HepG2 (cell line): ENCODE data around the gene ABHD1. TPM values are rescaled to one million over a fixed set of nuclear protein-coding genes. Genes with fewer than 3 reads are reported as not detected.

Experiments
- ATAC-seq: fragments of 200-7000 bp; cut with Tn5 transposase; 3 replicates; pipeline ENCODE4 v1.9.1; 2020; ENCODE audit warnings: mild to moderate bottlenecking, moderate library complexity
- BruUV-seq: library from RNA; stranded (reverse); fragments of 400-500 nt; replicated peaks from 2 replicates; lab custom pipeline; 2021; lab: Mats Ljungman, UMichigan
- CTCF ChIA-PET: fragments of 300-600 bp; formaldehyde crosslinking; extraction: SDS; loops from one replicate; lab custom pipeline; 2021; ENCODE audit warnings: low total read pairs, inconsistent platforms, low intra/inter-chr PET ratio; lab: Yijun Ruan, JAX
- POLR2A ChIA-PET: fragments of 350-600 bp; sonication (Branson Sonifier 250); formaldehyde crosslinking; loops from one replicate; lab custom pipeline; 2020; ENCODE audit warnings: antibody characterized with exemption, inconsistent platforms; lab: Yijun Ruan, JAX
- DNase-seq: peaks from one replicate; pipeline ENCODE4 v3.0.0-alpha.2; 2015; ENCODE audit warnings: low spot score
- FAIRE-seq: peaks from 3 replicates; lab custom pipeline; 2011; peaks lifted over from hg19 to GRCh38; lab: Jason Lieb, UNC
- H2AFZ ChIP-seq: one replicate; pipeline ENCODE4 v1.6.1; 2011; ENCODE audit warnings: low read length, inconsistent platforms
- H3K27ac ChIP-seq: fragments of 300-600 bp; 3 replicates; pipeline ENCODE4 v1.8.0; 2011; ENCODE audit warnings: mixed run types, mild to moderate bottlenecking, mixed read lengths, low read length, inconsistent platforms; ENCODE audit not compliant: insufficient read depth; ENCODE audit errors: extremely low read length
- H3K27me3 ChIP-seq, 2 experiments: fragments of 200-600 bp in 1 of 2; 2 replicates in 1 of 2; 3 replicates in 1 of 2; pipeline versions ENCODE4 v1.6.0 to v1.8.0; 2011; ENCODE audit warnings: low read length in 2 of 2, mild to moderate bottlenecking in 2 of 2, moderate library complexity in 2 of 2, inconsistent platforms in 1 of 2; ENCODE audit not compliant: insufficient read depth in 2 of 2, control insufficient read depth in 1 of 2
- H3K36me3 ChIP-seq, 2 experiments: fragments of 200-600 bp in 1 of 2; replicated peaks in 1 of 2; 2 replicates in 1 of 2; 3 replicates in 1 of 2; pipeline versions ENCODE4 v1.5.1 to v1.8.0; 2011; ENCODE audit warnings: low read length in 2 of 2, inconsistent platforms in 1 of 2; ENCODE audit not compliant: insufficient read depth in 2 of 2, control insufficient read depth in 1 of 2
- H3K4me1 ChIP-seq: 2 replicates; pipeline ENCODE4 v1.5.1; 2012; ENCODE audit warnings: low read length, inconsistent platforms; ENCODE audit not compliant: insufficient read depth
- H3K4me2 ChIP-seq: 2 replicates; pipeline ENCODE4 v1.6.0; 2011; ENCODE audit warnings: low read depth, low read length, inconsistent platforms
- H3K4me3 ChIP-seq, 3 experiments: fragments of 200-600 bp in 1 of 3; sonication (generic), shearing (Covaris generic) in 1 of 3; replicated peaks in 1 of 3; 2 replicates each; pipeline ENCODE4 v1.5.1; 2011 to 2016; ENCODE audit warnings: low read length in 3 of 3, inconsistent platforms in 2 of 3, low read depth in 2 of 3, mild to moderate bottlenecking in 2 of 3, control low read depth in 1 of 3, mixed read lengths in 1 of 3; ENCODE audit not compliant: insufficient read depth in 1 of 3
- H3K79me2 ChIP-seq: one replicate; pipeline ENCODE4 v1.6.1; 2011; ENCODE audit warnings: low read length, inconsistent platforms; ENCODE audit not compliant: insufficient read depth
- H3K9ac ChIP-seq: 2 replicates; pipeline ENCODE4 v1.6.0; 2011; ENCODE audit warnings: mild to moderate bottlenecking, low read depth, low read length, inconsistent platforms; ENCODE audit not compliant: insufficient read depth
- H3K9me3 ChIP-seq: 2 replicates; pipeline ENCODE4 v1.5.1; 2012; ENCODE audit warnings: mild to moderate bottlenecking, low read length
- H4K20me1 ChIP-seq: 2 replicates; pipeline ENCODE4 v1.6.0; 2011; ENCODE audit warnings: inconsistent platforms, mild to moderate bottlenecking, low read length, moderate library complexity; ENCODE audit not compliant: insufficient read depth
- AFF4 ChIP-seq: sonication (generic); formaldehyde crosslinking; IDR thresholded peaks from 2 replicates; pipeline ENCODE4 v1.4.0; 2020; ENCODE audit warnings: missing genetic modification reagents
- CEBPG ChIP-seq: IDR thresholded peaks from 2 replicates; pipeline ENCODE4 v1.6.1; 2016
- DR1 ChIP-seq: sonication (generic); formaldehyde crosslinking; IDR thresholded peaks from 2 replicates; pipeline ENCODE4 v1.8.0; 2021; ENCODE audit warnings: mild to moderate bottlenecking, missing genetic modification reagents, inconsistent platforms
- HES4 ChIP-seq: sonication (generic); formaldehyde crosslinking; IDR thresholded peaks from 2 replicates; pipeline ENCODE4 v1.9.0; 2021; ENCODE audit warnings: mild to moderate bottlenecking, missing genetic modification reagents, borderline replicate concordance
- KAT2B ChIP-seq: fragments of 150-350 bp; IDR thresholded peaks from 2 replicates; pipeline ENCODE4 v1.6.1; 2014; ENCODE audit warnings: low read depth, low read length, borderline replicate concordance
- PAWR ChIP-seq: sonication (generic); formaldehyde crosslinking; IDR thresholded peaks from 2 replicates; pipeline ENCODE4 v1.4.0; 2020; ENCODE audit warnings: missing genetic modification reagents, mild to moderate bottlenecking, borderline replicate concordance
- RBM22 ChIP-seq: fragments of 200-400 bp; formaldehyde crosslinking; optimal IDR thresholded peaks from 2 replicates; pipeline ENCODE3; 2017; ENCODE audit warnings: mild to moderate bottlenecking, low read length, moderate library complexity
- RCOR2 ChIP-seq: IDR thresholded peaks from 2 replicates; pipeline ENCODE4 v1.6.1; 2016; ENCODE audit warnings: missing biosample characterization, missing genetic modification reagents
- ZBTB8A ChIP-seq: sonication (generic); formaldehyde crosslinking; IDR thresholded peaks from 2 replicates; pipeline ENCODE4 v1.4.0; 2020; ENCODE audit warnings: mild to moderate bottlenecking, low read depth, missing genetic modification reagents, borderline replicate concordance
- ZFY ChIP-seq: sonication (generic); formaldehyde crosslinking; IDR thresholded peaks from 2 replicates; pipeline ENCODE4 v1.4.0; 2020; ENCODE audit warnings: missing genetic modification reagents
- ZNF292 ChIP-seq: sonication (generic); formaldehyde crosslinking; IDR thresholded peaks from 2 replicates; pipeline ENCODE4 v1.8.1; 2022; ENCODE audit warnings: mild to moderate bottlenecking, low read depth, missing genetic modification reagents, borderline replicate concordance
- ZNF460 ChIP-seq: sonication (generic); formaldehyde crosslinking; IDR thresholded peaks from 2 replicates; pipeline ENCODE4 v1.5.1; 2020; ENCODE audit warnings: missing genetic modification reagents, mild to moderate bottlenecking, borderline replicate concordance
- ZNF589 ChIP-seq: sonication (generic); formaldehyde crosslinking; conservative IDR thresholded peaks from 2 replicates; pipeline ENCODE4 v1.8.0; 2022; ENCODE audit warnings: mild to moderate bottlenecking, moderate library complexity, missing genetic modification reagents
- ZNF7 ChIP-seq: IDR thresholded peaks from 2 replicates; pipeline ENCODE4 v1.6.1; 2016; ENCODE audit warnings: missing biosample characterization, missing genetic modification reagents
- ZNF746 ChIP-seq: sonication (generic); formaldehyde crosslinking; IDR thresholded peaks from 2 replicates; pipeline ENCODE4 v1.8.0; 2022; ENCODE audit warnings: mild to moderate bottlenecking, missing genetic modification reagents
- ZNF749 ChIP-seq: sonication (generic); formaldehyde crosslinking; IDR thresholded peaks from 2 replicates; pipeline ENCODE4 v1.8.0; 2022; ENCODE audit warnings: mild to moderate bottlenecking, missing genetic modification reagents, moderate library complexity, borderline replicate concordance
- ZSCAN22 ChIP-seq: sonication (generic); formaldehyde crosslinking; IDR thresholded peaks from 2 replicates; pipeline ENCODE4 v1.4.0; 2020; ENCODE audit warnings: mild to moderate bottlenecking, missing genetic modification reagents
- WGBS: methylation state at CpG from one replicate; pipeline ENCODE4 v1.1.6; 2017; ENCODE audit warnings: low lambda C conversion rate; 5-methylcytosine and 5-hydroxymethylcytosine counted together
- in situ Hi-C: cut with HindIII; loops from 2 replicates; pipeline ENCODE4 v1.10.0; 2017; ENCODE audit warnings: low pct_unique_long_range_greater_than_20kb; ENCODE audit not compliant: extremely low pct_ligation_motif_present
- intact Hi-C: fragments of 100-400 bp; cut with micrococcal nuclease; formaldehyde crosslinking; loops from one replicate; pipeline ENCODE4 v1.10.0; 2022; ENCODE audit not compliant: unreplicated experiment
- polyA plus RNA-seq, 8 experiments: library from polyadenylated mRNA; depleted of rRNA in 3 of 8; stranded (reverse) in 7 of 8; unstranded in 1 of 8; fragments of >200 nt; fragmentation: Illumina TruSeq in 4 of 8; extraction: Trizol in 4 of 8; gene quantifications; 2 replicates each; pipeline versions ENCODE4 v1.2.1 to v1.2.3, GENCODE V29; 2011 to 2016; ENCODE audit warnings: low read depth in 4 of 8, missing spikeins in 1 of 8, mixed read lengths in 1 of 8; ENCODE audit not compliant: insufficient read depth in 1 of 8
- total RNA-seq, 5 experiments: library from RNA; depleted of rRNA; stranded (reverse); fragments of >200 nt; fragmentation: Illumina TruSeq; extraction: Trizol; gene quantifications; 2 replicates each; pipeline ENCODE4 v1.2.3, GENCODE V29; 2016; ENCODE audit warnings: low read depth in 1 of 5
- TF ChIP-seq, protein P1 (sequence below): sonication (generic); formaldehyde crosslinking; IDR thresholded peaks from 2 replicates; pipeline ENCODE4 v1.4.0; 2020; ENCODE audit warnings: mild to moderate bottlenecking, missing genetic modification reagents
- TF ChIP-seq, protein P2 (sequence below): sonication (generic); formaldehyde crosslinking; IDR thresholded peaks from 2 replicates; pipeline ENCODE4 v1.8.1; 2023; ENCODE audit warnings: mild to moderate bottlenecking, inconsistent platforms, moderate library complexity, missing genetic modification reagents, borderline replicate concordance

ABHD1 gene
- total and polyA plus RNA-seq, 2 of the 13 experiments (the other 11 are each of a cell fraction or from before 2014, with no cell fraction given) = 0.04 to 0.81 TPM

DNA sequence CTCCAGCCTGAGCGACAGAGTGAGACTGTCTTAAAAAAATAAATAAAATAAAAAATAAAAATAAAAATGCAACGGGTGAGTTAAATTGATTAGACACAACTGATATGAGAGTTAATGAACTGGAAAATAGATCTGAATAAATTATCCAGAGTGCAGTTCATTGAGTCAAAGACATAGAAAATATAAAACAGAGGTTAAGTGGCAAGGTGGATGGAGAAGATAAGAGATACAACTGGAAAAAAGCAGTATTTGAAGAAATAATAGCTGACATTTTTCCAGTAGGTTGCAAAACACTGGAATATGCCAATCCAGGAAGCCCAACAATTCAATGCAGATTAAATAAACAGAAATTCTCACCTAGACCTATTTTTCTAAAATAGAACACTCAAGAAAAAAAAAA lies 15.4 kb upstream of the ABHD1 start:
- Histone ChIP-seq H3K4me1 (no peaks in the 10 kb centered on the region), H3K27me3 (no peaks in the 10 kb centered on the region), H3K79me2 (no peaks in the 10 kb centered on the region), H3K4me2 (no peak overlapping the region), H3K9me3 (no peaks in the 10 kb centered on the region), H3K4me3 (no peak overlapping the region), H3K36me3 (no peaks in the 10 kb centered on the region), H3K9ac (no peak overlapping the region), H4K20me1 (no peaks in the 10 kb centered on the region), H3K27ac (no peak overlapping the region), H2AFZ (no peak overlapping the region)
- BruUV-seq = no TSS peak
- TF ChIP-seq ZBTB8A (CRISPR knock-in tag) (no peak), AFF4 (CRISPR knock-in tag) (no peak), ZSCAN22 (no peak), ZFY (CRISPR knock-in tag) (no peak), DR1 (CRISPR knock-in tag) (no peak), RCOR2 (no peak), HES4 (CRISPR knock-in tag) (no peak), ZNF7 (no peak), ZNF746 (CRISPR knock-in tag) (no peak), ZNF589 (CRISPR knock-in tag) (no peak), PAWR (CRISPR knock-in tag) (no peak), RBM22 (no peak), ZNF749 (CRISPR knock-in tag) (no peak), CEBPG (no peak), KAT2B (no peak), ZNF292 (no peak), ZNF460 (CRISPR knock-in tag) (no peak)
- TF ChIP-seq, protein P1, sequence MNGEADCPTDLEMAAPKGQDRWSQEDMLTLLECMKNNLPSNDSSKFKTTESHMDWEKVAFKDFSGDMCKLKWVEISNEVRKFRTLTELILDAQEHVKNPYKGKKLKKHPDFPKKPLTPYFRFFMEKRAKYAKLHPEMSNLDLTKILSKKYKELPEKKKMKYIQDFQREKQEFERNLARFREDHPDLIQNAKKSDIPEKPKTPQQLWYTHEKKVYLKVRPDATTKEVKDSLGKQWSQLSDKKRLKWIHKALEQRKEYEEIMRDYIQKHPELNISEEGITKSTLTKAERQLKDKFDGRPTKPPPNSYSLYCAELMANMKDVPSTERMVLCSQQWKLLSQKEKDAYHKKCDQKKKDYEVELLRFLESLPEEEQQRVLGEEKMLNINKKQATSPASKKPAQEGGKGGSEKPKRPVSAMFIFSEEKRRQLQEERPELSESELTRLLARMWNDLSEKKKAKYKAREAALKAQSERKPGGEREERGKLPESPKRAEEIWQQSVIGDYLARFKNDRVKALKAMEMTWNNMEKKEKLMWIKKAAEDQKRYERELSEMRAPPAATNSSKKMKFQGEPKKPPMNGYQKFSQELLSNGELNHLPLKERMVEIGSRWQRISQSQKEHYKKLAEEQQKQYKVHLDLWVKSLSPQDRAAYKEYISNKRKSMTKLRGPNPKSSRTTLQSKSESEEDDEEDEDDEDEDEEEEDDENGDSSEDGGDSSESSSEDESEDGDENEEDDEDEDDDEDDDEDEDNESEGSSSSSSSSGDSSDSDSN (CRISPR knock-in tag) = no peak
- TF ChIP-seq, protein P2, sequence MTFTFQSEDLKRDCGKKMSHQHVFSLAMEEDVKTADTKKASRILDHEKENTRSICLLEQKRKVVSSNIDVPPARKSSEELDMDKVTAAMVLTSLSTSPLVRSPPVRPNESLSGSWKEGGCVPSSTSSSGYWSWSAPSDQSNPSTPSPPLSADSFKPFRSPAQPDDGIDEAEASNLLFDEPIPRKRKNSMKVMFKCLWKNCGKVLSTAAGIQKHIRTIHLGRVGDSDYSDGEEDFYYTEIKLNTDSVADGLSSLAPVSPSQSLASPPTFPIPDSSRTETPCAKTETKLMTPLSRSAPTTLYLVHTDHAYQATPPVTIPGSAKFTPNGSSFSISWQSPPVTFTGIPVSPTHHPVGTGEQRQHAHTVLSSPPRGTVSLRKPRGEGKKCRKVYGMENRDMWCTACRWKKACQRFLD (CRISPR knock-in tag) = no peak
- no peak for ATAC-seq
- intact Hi-C loops (no loop called here), in situ Hi-C loops (no loop called here)
- ChIA-PET POLR2A (interaction anchor here (1.6 to 1.7 kb wide), 2 partner anchors 10 to 26 kb away, joined by 4 to 6 read pairs; partner anchors contain the start of genes CGREF1 and PREB), CTCF (no interaction called here)
- no peak for FAIRE-seq
- WGBS = 90% methylated on average over 2 of the region's 2 CpGs
- no peak for DNase-seq
